EH (cell line): ENCODE data around the gene RPS6KA2.

Source experiments
- DNase-seq: peaks from one replicate; pipeline ENCODE4 v3.0.0-alpha.2; 2015; ENCODE audit warnings: low read depth

The RPS6KA2 gene

DNA sequence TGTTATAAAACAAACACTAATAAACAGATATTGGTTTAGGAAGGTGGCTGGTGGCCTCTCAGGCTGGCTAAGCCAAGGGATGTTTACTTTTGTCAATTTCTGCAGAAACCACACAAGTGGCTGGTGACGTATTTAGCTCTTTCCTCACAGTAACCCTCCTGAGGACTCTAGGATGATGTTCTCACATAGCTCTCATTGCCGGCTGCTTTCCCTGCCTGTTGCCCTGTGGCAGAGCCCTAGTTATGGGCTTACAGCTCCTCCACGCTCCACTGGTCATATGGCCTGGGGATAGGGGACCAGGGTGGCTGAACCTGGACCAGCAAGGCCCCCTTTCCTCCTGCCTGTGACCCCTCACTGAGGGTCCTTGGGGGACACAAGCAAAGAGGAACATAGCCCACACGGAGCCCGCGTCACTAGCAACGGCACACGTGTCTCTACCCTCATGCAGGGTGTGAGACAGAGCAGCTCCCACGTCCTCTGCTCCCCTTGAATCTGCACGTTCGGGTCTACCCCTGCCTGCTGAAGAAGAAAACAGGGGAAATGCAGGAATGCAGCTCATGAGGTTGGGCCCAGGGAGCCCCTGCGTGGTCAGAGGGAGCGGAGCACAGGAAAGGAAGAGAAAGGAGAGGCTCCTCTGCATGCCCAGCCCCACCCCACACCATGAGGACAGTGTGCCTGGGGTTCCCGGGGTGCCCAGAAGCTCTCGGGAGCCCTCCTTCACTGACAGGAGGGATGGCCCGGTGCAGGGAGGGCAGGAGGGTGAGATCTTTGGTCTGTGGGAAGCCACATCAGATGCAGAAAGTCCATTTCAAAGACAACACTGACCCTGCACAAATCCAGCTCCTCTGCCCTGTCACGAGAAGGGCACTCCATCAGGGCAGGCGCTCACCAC, 54.4 kb downstream of the RPS6KA2 start:
- DNase-seq = peak; percentile 62

DNA sequence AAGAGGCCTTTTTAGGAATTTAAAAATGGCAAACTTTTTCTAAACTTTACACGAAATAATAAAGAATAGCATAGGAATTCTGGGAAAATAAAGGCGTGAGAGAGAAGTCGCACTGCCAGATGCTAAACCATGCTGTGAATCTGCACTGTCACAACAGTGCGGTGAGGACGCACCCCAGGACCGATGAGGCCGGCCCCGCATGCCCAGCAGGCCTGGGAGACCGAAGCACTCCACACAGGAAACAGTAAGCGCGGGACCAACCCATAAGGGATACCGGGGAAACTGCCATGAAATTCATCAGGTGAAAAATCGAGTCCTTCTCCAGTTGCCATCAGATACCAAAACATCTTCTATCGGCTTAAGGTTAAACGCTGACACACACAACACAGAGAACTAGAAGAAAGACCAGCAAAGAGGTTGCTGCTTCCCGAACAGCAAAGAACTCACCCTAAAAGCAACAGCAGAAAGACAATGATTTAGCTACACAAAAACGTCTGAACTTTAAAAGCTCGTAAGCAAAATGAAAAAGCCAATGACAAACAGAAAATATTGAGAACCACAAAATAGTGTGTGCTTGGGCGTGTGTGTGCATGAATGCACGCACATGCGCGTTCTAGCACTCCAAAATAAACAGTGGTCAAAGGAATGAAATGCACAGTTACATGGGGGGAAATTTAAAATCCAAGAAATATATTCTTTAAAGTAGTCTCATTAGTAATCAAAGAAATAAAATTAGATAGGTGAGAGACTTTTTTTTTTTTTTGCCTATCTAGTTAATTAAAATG, 55.9 kb downstream of the RPS6KA2 start:
- DNase-seq = no peak

DNA sequence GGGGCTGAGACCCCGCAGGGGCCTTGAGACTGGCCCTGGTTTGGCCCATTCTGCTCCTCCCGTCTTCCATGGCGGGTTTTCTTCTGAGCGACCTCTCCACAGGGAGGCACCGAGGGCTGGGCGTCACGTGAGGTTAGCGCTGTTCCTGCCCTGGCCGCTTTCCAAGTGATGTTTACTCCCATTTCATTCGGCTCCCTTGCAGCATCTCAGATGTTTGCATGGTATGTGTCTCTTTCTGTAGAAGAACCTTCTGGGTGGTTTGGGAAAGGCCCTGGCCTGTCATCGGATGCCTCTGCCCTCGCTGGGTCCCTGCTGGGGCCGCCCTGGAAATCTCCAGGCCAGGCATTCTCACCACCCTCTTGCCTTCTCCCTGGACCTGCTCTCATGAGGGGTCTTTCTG, 57.8 kb downstream of the RPS6KA2 start:
- DNase-seq = no peak

DNA sequence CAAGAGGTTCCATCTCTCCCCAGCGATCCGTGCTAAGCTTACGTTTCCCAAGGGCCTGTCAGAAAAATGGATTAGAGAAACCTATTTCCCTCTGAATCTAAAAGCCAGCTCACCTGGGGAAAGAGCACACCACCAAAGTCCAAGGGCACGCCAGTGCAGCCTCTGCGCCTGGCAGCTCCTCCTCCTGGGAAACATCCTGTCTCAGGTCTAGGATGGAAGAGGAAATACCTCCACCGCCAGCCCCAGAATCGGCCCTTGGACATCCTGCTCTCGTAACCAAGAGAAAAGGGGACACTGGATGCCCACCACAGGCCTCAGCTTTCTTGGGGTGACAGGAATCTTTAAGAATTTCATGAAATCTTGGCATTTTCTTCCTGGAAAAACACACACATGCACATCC, 59.2 kb downstream of the RPS6KA2 start:
- DNase-seq = no peak

DNA sequence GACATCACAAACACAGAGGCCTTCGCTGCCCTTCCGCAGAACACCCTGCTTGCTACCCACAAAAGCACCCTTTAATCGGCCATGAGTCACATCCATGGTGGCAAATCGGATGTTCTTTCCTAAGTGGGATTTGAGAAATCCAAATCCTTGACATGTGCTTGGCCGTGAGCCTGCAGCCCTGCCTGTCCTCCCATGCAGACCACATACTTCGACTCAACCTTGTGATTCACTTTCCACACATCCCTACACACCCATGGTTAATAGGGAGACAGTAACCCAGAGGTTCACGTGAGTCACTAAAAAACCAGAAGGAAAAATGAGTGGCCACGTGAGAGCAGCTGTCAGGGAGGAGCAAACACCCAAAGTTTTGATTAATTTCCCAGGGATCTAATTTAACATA, 59.9 kb downstream of the RPS6KA2 start:
- peak; percentile 98 for DNase-seq

DNA sequence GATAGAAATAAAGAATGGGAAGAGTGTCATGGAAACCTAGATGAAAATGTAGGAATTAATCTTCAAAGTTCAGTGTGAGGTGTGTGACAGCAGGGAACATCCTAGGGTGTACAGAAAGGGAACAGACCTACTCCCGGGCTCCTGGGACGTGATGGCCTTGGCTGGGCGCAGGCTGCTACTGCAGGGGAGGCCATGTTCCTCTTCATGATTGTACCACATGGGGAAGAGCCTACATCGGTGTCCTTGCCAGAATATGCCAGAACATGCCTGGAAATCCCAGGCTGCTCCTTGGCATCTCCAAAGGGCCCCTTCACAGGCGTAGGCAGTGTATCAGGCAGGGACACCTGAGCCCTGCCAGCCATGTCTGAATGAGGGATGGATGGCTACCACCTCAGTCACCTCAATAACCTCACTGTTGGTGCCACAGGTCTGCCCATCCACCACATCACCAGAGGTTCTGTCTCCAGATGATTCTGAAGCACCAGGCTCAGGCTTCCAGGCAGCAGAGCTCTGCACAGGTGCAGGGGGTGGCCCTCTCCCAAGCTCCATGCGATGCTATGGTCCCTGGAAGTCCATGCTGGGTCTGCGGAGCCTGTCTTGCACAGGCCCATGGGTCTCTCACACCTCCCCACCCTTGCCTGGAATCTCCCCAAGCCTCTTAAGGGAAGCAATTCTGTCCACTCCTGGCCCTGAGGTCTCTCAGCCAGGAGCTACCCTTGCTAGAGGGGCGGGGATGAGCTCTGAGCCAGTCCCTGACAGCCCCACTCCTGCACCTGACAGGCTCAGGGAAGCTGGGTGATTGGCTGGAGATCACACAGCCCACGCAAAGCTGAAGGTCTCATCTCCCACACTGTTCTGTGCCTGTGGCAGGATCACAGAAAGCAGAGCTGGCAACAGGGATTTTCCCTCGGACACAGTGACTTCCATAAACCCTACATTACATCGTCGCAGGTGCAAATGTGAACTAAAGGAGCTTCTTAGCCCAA, 60.7 kb downstream of the RPS6KA2 start:
- DNase-seq = no peak

DNA sequence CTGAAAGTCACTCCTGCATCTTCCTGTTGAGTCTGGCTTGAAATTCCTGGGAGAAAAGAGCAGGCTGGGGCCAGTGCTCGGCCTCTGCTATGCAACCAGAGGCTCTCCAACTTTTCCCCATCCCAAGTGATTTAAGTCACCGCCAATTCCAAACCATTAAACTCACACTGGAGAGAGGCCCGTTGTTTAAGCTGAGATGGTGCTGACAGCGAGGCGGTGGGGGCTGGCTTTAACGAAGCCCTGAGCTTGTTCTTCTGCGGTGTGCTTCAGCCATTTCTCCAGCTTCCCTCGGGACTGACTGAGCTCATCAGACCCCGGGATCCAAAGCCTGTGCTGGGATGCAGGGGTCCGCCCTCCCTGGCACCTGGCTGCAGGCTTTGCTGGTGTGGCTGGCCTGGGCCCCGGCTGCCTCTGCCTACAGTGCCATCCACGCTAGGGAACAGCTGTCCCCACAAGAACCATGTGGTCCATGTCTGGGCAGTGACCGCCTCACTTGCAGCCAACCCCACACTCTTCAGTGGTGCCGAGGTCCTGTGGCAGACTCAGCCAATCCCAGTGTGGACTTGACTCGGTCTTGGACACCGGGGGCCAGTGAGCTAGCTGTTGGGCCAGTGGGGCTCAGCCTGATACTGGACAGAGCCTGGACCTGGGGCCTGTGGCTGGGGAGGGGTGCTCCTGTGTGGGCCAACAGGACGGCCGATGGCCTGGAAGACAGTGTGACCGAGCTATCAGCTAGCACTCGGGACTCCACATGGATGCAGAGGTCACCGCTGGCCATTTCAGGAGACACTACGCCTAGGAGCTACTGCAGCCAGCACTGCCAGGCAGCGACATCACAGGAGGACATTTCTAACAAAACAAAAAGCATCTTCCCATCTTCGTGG, 61.7 kb downstream of the RPS6KA2 start:
- no peak for DNase-seq

DNA sequence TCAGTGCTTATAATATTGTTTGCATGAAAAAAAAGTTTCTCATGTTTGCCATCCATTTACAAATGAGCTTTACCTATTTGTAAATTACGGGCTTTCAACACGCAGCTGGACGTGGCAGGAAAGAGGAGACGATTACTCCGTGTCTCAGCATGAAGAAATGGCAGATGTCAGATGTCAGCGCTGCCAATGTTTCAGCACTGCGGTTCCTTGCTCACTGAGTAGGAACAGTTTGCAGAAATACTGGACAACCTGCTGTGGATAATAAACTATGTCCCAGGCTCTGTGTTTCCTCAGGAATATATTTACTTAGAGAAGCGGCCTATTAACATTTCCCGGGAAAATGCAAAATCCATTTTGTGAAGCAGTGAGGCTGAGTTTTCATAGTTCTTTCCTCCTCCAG, 63.2 kb downstream of the RPS6KA2 start:
- DNase-seq = no peak

DNA sequence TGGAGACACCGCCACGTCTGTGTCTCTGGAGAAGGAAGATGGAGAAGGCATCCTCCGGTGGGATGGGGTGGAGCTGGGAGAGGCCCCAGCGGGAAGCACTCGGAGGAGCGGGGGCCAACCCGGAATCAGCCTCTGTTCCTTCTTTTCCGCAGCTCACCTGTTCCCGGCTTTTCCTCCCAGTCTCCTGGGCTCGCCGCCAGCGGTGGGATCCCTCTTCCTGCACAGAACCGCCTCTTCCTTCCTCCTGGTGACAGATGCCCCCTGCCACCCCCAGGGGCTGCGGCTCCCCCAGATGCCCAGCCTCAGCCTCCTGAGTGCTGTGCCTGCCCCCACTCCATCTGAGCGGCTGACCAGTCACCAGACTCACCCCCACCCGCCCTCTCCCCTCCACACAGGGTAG, 63.9 kb downstream of the RPS6KA2 start:
- DNase-seq = no peak

DNA sequence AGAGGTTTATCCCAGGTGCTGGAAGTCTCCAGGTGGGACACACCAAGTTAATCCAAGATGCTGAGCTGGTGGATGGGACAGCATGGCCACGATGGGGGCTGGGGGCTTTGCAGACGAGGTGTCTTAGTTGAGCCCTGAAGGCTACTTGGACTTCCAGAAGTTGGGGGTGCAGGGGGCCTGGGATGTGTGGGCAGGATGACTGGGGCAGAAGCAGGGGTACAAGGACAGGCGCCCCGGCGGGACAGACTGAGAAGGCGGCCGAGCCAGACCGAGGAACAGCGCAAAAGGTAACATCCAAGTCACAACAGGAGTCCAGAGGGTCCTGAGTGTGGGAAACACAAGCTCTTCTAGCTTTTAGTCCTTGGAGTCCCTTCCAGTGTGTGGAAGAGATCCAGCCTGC, 64.3 kb downstream of the RPS6KA2 start:
- no peak for DNase-seq

DNA sequence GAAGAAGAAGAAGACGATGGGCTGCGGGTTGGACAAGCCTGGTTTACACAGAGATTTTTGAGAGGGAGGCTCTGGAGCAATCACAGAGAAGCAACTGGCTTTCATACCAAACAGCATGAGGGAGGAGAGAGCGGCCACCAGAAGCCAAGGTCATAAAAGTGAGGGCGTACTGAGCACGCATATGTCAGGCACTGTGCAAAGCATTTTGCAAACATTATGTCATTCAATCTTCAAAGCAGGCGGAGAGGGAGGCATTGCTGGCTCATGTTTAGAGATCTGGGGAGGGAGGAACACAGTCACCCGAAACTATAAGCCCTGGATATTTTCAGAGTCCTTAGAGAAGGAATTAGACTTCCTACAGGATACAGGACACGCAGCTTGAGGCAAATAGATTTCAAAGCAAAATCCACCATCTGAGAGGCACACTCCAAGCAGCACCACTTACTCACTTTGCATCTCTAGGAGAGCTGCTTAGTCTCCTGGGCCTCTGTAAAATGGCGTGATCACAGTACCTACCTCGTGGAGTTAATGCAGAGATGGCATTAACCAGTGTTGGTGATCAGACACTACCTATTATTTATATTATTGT, 65.2 kb downstream of the RPS6KA2 start:
- peak; percentile 90 for DNase-seq

DNA sequence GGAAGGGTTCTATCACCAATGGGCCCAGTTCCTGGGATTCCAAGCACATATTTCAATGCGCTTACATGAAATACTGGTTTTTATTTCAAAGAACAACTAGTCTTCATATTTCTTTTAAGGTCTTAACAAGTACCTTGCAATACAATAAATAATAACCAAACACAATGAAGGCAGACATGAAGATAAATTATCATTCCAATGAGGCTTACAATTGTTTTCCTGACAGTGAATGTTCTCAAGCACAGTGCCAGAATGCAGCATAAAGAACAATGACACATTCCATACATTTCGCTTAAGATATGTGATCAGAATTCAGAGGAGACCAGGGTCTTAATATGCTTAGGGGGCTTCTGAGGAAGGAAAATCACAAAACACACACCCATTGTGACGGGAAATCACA, 66.8 kb downstream of the RPS6KA2 start:
- no peak for DNase-seq

DNA sequence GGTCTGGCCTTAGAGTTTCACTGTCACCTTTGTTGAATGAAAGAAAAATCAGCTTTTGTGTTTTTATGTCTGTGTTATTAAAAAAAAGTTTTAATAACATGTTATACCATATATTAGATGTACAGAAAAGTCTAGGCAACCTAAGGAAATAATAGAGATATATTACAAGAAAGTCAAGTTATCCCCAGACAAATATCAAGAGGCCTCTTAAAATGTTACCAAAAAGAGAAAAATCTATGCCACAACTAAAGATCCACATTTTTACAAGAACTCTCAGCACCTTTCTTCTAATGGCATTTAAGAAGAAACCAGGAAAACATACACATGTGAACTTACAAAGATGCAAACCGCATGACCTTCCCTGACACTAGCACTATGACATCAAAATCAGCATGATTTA, 67.4 kb downstream of the RPS6KA2 start:
- no peak for DNase-seq

DNA sequence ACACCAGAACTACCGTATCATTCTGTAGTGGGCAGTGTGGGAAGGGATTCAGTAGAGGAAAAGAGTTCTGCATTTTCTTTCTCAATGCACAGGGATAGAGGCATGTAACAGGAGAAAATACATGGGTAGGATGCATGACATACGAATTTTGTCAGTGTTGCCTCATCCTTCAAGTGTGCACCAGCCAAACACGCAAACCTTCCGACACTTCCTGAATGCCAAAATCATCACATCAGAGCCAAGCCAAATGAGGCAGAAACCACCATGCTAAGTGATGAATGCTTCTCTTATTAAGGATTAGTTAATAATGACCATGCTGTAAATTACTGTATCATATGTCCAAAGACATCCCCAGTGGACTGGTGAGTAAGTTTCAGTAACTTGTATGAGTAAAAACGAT, 67.8 kb downstream of the RPS6KA2 start:
- no peak for DNase-seq

DNA sequence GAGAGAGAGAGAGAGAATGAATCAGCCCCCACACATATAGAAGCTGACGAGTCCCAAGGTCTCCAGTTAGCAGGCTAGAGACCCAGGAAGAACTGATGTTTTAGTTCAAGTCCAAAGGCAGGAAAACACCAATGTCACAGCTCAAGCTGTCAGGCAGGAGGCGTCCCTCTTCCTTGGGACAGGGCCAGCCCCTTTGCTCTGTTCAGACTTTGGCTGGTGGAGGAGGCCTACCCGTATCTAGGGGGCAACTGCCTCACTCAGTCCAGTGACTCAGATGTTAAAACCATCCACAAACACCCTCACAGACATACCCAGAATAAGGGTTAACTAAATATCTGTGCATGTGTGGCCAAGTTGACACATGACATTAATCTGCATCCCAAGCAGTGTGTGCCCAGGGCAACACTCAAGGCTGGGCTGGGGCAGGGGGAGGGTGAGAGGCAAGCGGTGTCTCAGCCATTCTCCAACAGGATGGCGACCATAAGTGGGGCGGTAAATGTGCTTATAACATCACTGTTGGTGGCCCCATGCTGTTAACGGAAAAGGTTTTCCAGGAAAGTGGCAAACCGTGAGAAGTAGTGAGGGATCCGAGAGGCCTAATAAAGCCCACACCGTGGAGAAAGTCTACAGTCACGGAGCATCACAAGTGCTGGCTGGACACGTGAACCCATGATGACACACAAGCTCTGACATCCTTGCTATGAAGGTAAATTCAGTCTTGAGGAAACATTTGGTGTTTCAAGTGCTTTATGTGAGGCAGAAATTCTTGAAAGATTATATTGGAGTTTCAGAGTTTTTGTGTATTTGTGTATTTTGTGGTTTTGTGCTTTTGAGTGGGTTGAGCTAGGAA, 68.7 kb downstream of the RPS6KA2 start:
- no peak for DNase-seq

DNA sequence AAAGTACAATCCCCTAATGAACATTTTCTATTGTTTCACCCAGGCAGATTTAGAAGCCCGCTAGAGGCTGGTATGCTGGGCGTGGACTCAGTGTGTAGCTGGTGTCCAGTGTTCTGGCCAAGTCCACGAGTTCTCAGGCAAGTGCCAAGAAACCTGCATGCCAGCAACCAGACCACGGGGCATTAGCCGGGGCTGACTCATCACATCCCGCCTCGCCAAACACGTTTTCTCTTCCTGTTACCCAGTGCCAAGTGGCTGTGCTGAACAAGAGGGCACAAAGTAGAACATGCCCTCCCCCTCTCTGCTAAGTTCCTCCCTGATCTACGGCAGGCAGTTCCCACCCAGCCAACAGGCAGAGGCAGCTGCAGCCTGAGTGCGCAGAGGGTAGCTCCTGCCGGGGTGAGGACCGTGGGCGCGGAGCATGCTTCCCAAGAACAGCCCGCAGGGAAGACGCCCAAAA, 70.2 kb downstream of the RPS6KA2 start:
- DNase-seq = peak; percentile 85

DNA sequence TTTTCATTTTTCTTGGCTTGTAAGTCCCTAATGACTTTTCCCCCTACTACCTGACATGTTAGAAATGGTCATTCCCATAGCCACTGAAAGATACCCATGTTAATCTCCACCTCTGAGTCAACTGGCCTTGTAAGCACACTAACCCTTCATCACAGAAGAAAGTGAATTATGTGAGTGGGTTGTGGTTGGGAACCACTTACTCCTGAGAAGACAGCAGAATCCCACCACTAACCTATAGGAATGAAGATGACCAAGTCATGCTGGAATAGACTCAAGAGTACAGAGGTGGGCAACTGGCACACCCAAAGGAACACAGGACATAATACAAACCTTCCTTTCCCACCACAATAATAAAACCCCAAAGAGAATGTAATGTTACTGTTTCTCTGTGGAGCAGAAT, 70.7 kb downstream of the RPS6KA2 start:
- no peak for DNase-seq

DNA sequence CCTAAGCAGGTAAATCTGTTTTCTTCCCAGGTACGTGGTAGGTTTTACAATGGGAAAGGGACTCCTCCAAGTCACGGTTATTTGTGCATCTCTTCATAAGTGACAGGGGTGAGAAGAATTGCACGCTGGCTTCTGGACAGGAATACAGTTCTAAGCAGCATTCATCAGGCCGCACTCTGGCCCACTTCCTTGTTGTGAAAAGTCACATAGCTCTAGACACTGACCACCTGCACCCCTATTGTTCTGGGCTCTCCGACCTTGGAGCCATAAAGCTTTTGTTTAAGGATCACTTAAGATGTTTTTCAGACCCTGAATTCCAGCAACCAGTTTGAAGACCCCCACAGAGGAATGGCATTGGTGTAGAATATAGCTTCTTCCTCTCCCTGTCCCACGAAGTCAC, 72.0 kb downstream of the RPS6KA2 start:
- DNase-seq = no peak

DNA sequence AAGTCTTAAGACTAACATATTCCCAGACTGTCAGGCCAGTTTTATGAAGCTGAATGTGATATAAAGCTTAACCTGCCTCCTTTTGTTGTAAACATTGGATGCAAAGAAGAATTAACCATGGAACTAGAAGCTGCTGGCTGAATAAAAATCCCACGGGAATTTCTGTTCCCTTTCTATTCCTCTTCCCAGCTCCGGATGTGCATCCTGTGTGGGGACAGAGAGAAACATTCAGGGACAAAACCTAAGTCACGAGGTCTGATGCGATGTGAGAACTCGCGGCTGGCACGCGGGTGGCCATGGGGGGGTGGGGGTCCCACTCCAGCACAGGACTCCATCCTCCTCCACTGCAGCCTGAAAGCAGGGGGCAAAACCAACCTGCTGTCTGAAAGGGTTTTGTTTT, 72.7 kb downstream of the RPS6KA2 start:
- peak; percentile 68 for DNase-seq
